Trophoblast cell (in vitro differentiated cells and primary cell): ENCODE results near the gene UBA7.

Source experiments
- DNase-seq, 2 donors: peaks; one replicate each; pipeline ENCODE4 v3.0.0-alpha.2; 2016
- H2AFZ ChIP-seq: 2 replicates; pipeline ENCODE4 v1.6.1; 2013; ENCODE audit warnings: low read length, moderate library complexity, mild to moderate bottlenecking; ENCODE audit not compliant: insufficient read depth, poor library complexity
- H2AK5ac ChIP-seq: 2 replicates; pipeline ENCODE4 v1.6.1; 2013; ENCODE audit warnings: mild to moderate bottlenecking, low read length
- H2BK120ac ChIP-seq: 2 replicates; pipeline ENCODE4 v1.6.1; 2013; ENCODE audit warnings: low read length, mild to moderate bottlenecking, moderate library complexity; ENCODE audit not compliant: insufficient read depth, poor library complexity
- H2BK12ac ChIP-seq: 2 replicates; pipeline ENCODE4 v1.6.1; 2013; ENCODE audit warnings: mild to moderate bottlenecking, low read length, moderate library complexity
- H2BK5ac ChIP-seq: 2 replicates; pipeline ENCODE4 v1.6.1; 2013; ENCODE audit warnings: low read length, low read depth, moderate library complexity, mild to moderate bottlenecking; ENCODE audit not compliant: poor library complexity
- H3K14ac ChIP-seq: 2 replicates; pipeline ENCODE4 v1.6.1; 2013; ENCODE audit warnings: mild to moderate bottlenecking, low read length
- H3K18ac ChIP-seq: 2 replicates; pipeline ENCODE4 v1.6.1; 2013; ENCODE audit warnings: mild to moderate bottlenecking, low read length
- H3K23ac ChIP-seq: 2 replicates; pipeline ENCODE4 v1.6.1; 2013; ENCODE audit warnings: low read length
- H3K27ac ChIP-seq: 2 replicates; pipeline ENCODE4 v1.5.1; 2013; ENCODE audit warnings: low read depth, mild to moderate bottlenecking, inconsistent platforms, low read length, moderate library complexity
- H3K27me3 ChIP-seq: 2 replicates; pipeline ENCODE4 v1.6.1; 2013; ENCODE audit warnings: inconsistent platforms, mild to moderate bottlenecking, low read length, moderate library complexity; ENCODE audit not compliant: insufficient read depth
- H3K36me3 ChIP-seq, 2 experiments: 1 replicate in 1 of 2; 2 replicates in 1 of 2; pipeline ENCODE4 v1.6.1; 2013; ENCODE audit warnings: low read length in 2 of 2, mild to moderate bottlenecking in 2 of 2, moderate library complexity in 1 of 2; ENCODE audit not compliant: insufficient read depth in 2 of 2, control insufficient read depth in 1 of 2
- H3K4ac ChIP-seq: 2 replicates; pipeline ENCODE4 v1.6.1; 2013; ENCODE audit warnings: low read depth, mild to moderate bottlenecking, low read length, moderate library complexity
- H3K4me1 ChIP-seq, 2 experiments: 1 replicate in 1 of 2; 2 replicates in 1 of 2; pipeline ENCODE4 v1.6.1; 2013; ENCODE audit warnings: low read length in 2 of 2, mild to moderate bottlenecking in 2 of 2, moderate library complexity in 1 of 2; ENCODE audit not compliant: insufficient read depth in 2 of 2, control insufficient read depth in 1 of 2
- H3K4me2 ChIP-seq: 2 replicates; pipeline ENCODE4 v1.6.1; 2013; ENCODE audit warnings: inconsistent platforms, mild to moderate bottlenecking, low read length, moderate library complexity
- H3K4me3 ChIP-seq: 2 replicates; pipeline ENCODE4 v1.5.1; 2013; ENCODE audit warnings: mild to moderate bottlenecking, low read depth, low read length, inconsistent platforms
- H3K79me1 ChIP-seq: one replicate; pipeline ENCODE4 v1.6.1; 2013; ENCODE audit warnings: low read length
- H3K79me2 ChIP-seq: 2 replicates; pipeline ENCODE4 v1.6.1; 2013; ENCODE audit warnings: low read length, mild to moderate bottlenecking; ENCODE audit not compliant: control insufficient read depth, insufficient read depth, poor library complexity
- H3K9ac ChIP-seq: 2 replicates; pipeline ENCODE4 v1.6.1; 2013; ENCODE audit warnings: mild to moderate bottlenecking, low read length
- H3K9me3 ChIP-seq: 2 replicates; pipeline ENCODE4 v1.6.1; 2013; ENCODE audit warnings: low read depth, mild to moderate bottlenecking, control low read depth, inconsistent platforms, low read length; ENCODE audit not compliant: insufficient read depth
- H4K12ac ChIP-seq: 2 replicates; pipeline ENCODE4 v1.6.1; 2013; ENCODE audit warnings: low read depth, mild to moderate bottlenecking, low read length, moderate library complexity
- H4K8ac ChIP-seq: 2 replicates; pipeline ENCODE4 v1.6.1; 2013; ENCODE audit warnings: low read depth, mild to moderate bottlenecking, low read length, moderate library complexity
- H4K91ac ChIP-seq: one replicate; pipeline ENCODE4 v1.6.1; 2013; ENCODE audit warnings: low read depth, mild to moderate bottlenecking, low read length, moderate library complexity
- WGBS: extraction: QIAGEN DNeasy Blood & Tissue Kit; methylation state at CpG from one replicate; pipeline ENCODE4 v1.1.7; 2013; ENCODE audit warnings: missing lambda C conversion rate; ENCODE audit not compliant: insufficient read length, insufficient coverage; ENCODE audit errors: extremely low coverage; 5-methylcytosine and 5-hydroxymethylcytosine counted together

Gene UBA7

GRCh38 chr3:49845694-49846093 is 31.9 kb upstream of the UBA7 start:
- Histone ChIP-seq H2AFZ (no peak overlapping the region), H3K4me2 (no peak overlapping the region), H3K4me3 (no peak overlapping the region), H3K79me1 (no peaks in the 10 kb centered on the region), H3K4me1 (no peaks in the 10 kb centered on the region), H2AK5ac (no peak overlapping the region), H2BK5ac (no peak overlapping the region), H3K23ac (no peak overlapping the region), H3K9me3 (no peaks in the 10 kb centered on the region), H2BK120ac (no peak overlapping the region), H4K12ac (no peak overlapping the region), H3K27me3 (no peaks in the 10 kb centered on the region), H3K79me2 (no peaks in the 10 kb centered on the region), H4K8ac (no peak overlapping the region), H3K4ac (no peak overlapping the region), H2BK12ac (no peak overlapping the region), H3K18ac (no peak overlapping the region), H3K9ac (no peak overlapping the region), H3K14ac (no peak overlapping the region), H3K36me3 (peaks cover 26 to 28% of the 10 kb centered on the region in 2 experiments), H3K27ac (no peak overlapping the region), H4K91ac (no peak overlapping the region)
- WGBS = no CpG with 5 or more reads among the region's 3 CpGs
- DNase-seq = no peak

GRCh38 chr3:49844464-49845183 is 30.9 kb upstream of the UBA7 start:
- Histone ChIP-seq H3K79me1 (no peaks in the 10 kb centered on the region), H3K27ac (no peak overlapping the region), H3K23ac (no peak overlapping the region), H4K91ac (no peak overlapping the region), H3K79me2 (no peaks in the 10 kb centered on the region), H2BK120ac (no peak overlapping the region), H3K9me3 (no peaks in the 10 kb centered on the region), H3K4me2 (no peak overlapping the region), H2AK5ac (no peak overlapping the region), H3K27me3 (no peaks in the 10 kb centered on the region), H2AFZ (no peak overlapping the region), H3K14ac (no peak overlapping the region), H4K12ac (no peak overlapping the region), H2BK5ac (no peak overlapping the region), H3K36me3 (peaks cover 27 to 30% of the 10 kb centered on the region in 2 experiments), H2BK12ac (no peak overlapping the region), H3K4me3 (no peak overlapping the region), H3K4ac (no peak overlapping the region), H3K4me1 (no peaks in the 10 kb centered on the region), H3K9ac (no peak overlapping the region), H3K18ac (no peak overlapping the region), H4K8ac (no peak overlapping the region)
- no CpG with 5 or more reads among the region's 5 CpGs for WGBS
- no peak for DNase-seq

- no peak overlapping the region for H2BK12ac ChIP-seq
- H3K79me2 ChIP-seq = no peaks in the 10 kb centered on the region
- H4K91ac ChIP-seq = no peak overlapping the region
- H3K4me1 ChIP-seq = no peaks in the 10 kb centered on the region
- no peak overlapping the region for H3K4me3 ChIP-seq
- H3K9ac ChIP-seq = no peak overlapping the region
- H4K8ac ChIP-seq = no peak overlapping the region
- no peak overlapping the region for H3K23ac ChIP-seq
- H3K14ac ChIP-seq = no peak overlapping the region
- H3K9me3 ChIP-seq = no peaks in the 10 kb centered on the region
- H3K27ac ChIP-seq = no peak overlapping the region
- H4K12ac ChIP-seq = no peak overlapping the region
- H2AK5ac ChIP-seq = no peak overlapping the region
- no peak overlapping the region for H3K18ac ChIP-seq
- H3K79me1 ChIP-seq = no peaks in the 10 kb centered on the region
- H3K27me3 ChIP-seq = no peaks in the 10 kb centered on the region
- peaks cover 27 to 34% of the 10 kb centered on the region in 2 experiments for H3K36me3 ChIP-seq
- H2BK5ac ChIP-seq = no peak overlapping the region
- no peak overlapping the region for H2BK120ac ChIP-seq
- H3K4me2 ChIP-seq = no peak overlapping the region
- no peak overlapping the region for H2AFZ ChIP-seq
- H3K4ac ChIP-seq = no peak overlapping the region
- no CpG with 5 or more reads among the region's 3 CpGs for WGBS
- DNase-seq = no peak
Observed at GRCh38 chr3:49842843-49843517, 29.2 kb upstream of the UBA7 start.

GRCh38 chr3:49841806-49842205 is 28.1 kb upstream of the UBA7 start:
- Histone ChIP-seq H4K12ac (no peak overlapping the region), H3K9me3 (no peaks in the 10 kb centered on the region), H2AK5ac (no peak overlapping the region), H3K79me1 (no peaks in the 10 kb centered on the region), H3K23ac (no peak overlapping the region), H3K4me1 (no peaks in the 10 kb centered on the region), H4K8ac (no peak overlapping the region), H3K4ac (no peak overlapping the region), H3K79me2 (no peaks in the 10 kb centered on the region), H3K4me3 (no peak overlapping the region), H2BK120ac (no peak overlapping the region), H2BK12ac (no peak overlapping the region), H3K36me3 (peaks cover 22 to 40% of the 10 kb centered on the region in 2 experiments), H3K27ac (no peak overlapping the region), H3K27me3 (no peaks in the 10 kb centered on the region), H3K4me2 (no peak overlapping the region), H3K9ac (no peak overlapping the region), H3K18ac (no peak overlapping the region), H3K14ac (no peak overlapping the region), H4K91ac (no peak overlapping the region), H2AFZ (no peak overlapping the region), H2BK5ac (no peak overlapping the region)
- DNase-seq = no peak
- WGBS = no CpG with 5 or more reads among the region's 7 CpGs
